ENCODE results near the gene RUBCN.
"Not testable (repeated sequence)": the region's sequence is repeated elsewhere in the genome, so short reads cannot be mapped to it uniquely, and the experiment has no call there.

DNA sequence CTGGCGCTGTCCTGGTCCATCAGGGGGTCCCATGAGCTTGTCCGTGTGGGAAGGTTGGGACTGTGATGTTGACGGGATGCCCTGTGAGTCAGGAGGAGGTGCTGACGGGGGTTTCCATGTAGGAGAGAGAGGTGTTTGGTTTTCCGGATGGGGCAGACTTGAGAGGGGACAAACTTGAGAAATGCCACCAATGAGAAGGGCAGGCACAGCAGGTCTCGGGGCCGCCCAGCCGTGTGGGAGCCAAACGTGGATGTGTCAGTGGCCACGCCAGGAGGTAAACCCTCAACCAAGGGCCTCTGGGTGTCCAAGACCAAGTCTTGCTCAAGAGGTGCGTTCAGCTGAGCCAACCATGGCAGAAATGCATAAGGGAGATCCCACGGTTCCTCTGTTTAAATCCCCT is 105.9 kb downstream of the RUBCN start:
- TF ChIP-seq CTCF (conservative IDR thresholded peaks at IDR 0.05; ENCODE audit: low read length); EZH2phosphoT487 (IDR thresholded peaks at IDR 0.05; ENCODE audit: borderline replicate concordance, low read depth, low read length): not testable (repeated sequence)
